HL-60 (cell line): ENCODE data around the gene CTIF.

Source experiments
- CTCF ChIP-seq: IDR thresholded peaks from one replicate; pipeline ENCODE4 v1.5.1; 2011; ENCODE audit warnings: low read length, control low read depth, inconsistent platforms; ENCODE audit not compliant: insufficient read depth
- POLR2AphosphoS5 ChIP-seq: IDR thresholded peaks from 2 replicates; pipeline ENCODE4 v1.6.1; 2012; ENCODE audit warnings: low read depth

DNA sequence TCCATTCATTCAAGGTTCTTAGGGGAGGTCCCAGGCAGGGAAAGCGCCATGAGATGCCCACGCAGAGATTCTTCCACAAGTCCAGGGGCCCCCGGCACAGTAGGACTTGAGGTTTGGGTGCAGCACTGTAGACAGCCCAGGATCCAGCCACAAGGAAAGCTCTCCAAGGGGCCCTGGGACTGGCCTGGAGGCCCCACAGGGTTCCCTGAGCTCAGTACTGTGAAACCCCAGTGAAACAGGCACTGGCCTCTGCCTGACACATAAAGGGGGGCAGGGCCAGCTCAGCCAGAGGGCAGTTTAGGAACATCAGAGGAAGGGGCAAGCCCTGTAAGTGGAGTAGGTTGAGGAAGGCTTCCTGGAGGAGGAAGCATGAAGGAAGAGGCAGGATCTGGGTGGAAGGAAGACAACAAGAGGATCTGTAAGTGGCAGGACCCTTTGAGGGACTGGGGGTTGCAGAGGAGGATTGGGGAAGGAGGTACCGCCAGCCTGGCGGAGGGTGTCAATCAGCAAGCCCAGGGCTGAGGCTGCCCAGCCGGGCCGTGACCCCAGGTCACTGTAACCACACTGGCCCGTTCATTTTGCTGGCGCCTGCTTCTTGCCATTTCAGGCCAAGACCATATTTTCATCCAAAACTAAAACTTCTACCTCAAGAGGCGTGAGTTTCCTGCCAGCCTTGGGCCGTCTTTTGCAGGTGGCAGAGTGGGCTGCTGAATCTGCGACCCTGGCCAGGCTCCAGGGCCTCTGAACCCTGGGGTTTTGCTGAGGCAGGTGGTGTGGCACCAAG, 236.7 kb downstream of the CTIF start:
- TF ChIP-seq POLR2AphosphoS5, result no peak
- TF ChIP-seq CTCF, result no peak
